ENCODE measurements around the gene PLGRKT.

DNA sequence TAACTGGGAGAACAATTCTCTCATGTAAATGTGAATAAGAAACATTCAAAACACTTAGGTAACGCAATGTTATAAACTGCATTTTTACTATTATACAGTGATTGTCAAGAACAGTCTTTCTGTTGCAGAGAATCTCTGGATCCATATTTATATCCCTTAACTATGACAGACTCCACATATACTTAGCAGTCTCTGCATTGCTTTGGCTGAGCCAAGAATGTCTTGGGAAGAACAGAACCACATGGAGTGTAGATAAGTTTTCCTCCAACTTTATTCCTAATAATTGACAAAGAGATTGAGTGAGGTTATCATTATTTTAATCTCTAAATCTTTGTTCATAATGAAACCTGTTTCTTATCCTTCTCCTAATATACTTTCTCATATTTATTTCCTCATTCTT is 82.5 kb downstream of the PLGRKT start:
- TF ChIP-seq EZH2phosphoT487 (IDR thresholded peaks at IDR 0.05; ENCODE audit: insufficient read depth, low read depth): no peak
- no peak for TF ChIP-seq EZH2 (IDR thresholded peaks at IDR 0.05; ENCODE audit: insufficient read depth, poor library complexity, severe bottlenecking)

All from GM23248 (cell line).